Central memory CD8-positive, alpha-beta T cell (primary cell): ENCODE measurements around the gene STOML1.

Experiments used
- ATAC-seq: fragments of 150-1000 bp; cut with Tn5 transposase; replicated peaks from 2 replicates; pipeline ENCODE4 v1.10.0; 2022; ENCODE audit warnings: mild to moderate bottlenecking, moderate FRiP score, moderate number of reproducible peaks; ENCODE audit not compliant: poor library complexity, severe bottlenecking; ENCODE audit errors: extremely low read depth
- DNase-seq, 2 donors: peaks; one replicate each; pipeline ENCODE4 v3.0.0; 2021; ENCODE audit warnings: low spot score in 2 of 2
- H3K27ac Mint-ChIP-seq: one replicate; pipeline ENCODE4 v1.8.0; 2022; ENCODE audit warnings: low read depth, mild to moderate bottlenecking, moderate library complexity, mixed read lengths
- H3K27me3 Mint-ChIP-seq: one replicate; pipeline ENCODE4 v1.8.0; 2022; ENCODE audit warnings: mixed read lengths
- H3K36me3 Mint-ChIP-seq: one replicate; pipeline ENCODE4 v1.8.0; 2022; ENCODE audit warnings: mild to moderate bottlenecking, moderate library complexity, mixed read lengths; ENCODE audit not compliant: insufficient read depth
- H3K4me1 Mint-ChIP-seq: one replicate; pipeline ENCODE4 v1.8.0; 2022; ENCODE audit warnings: mixed read lengths
- H3K4me3 Mint-ChIP-seq: one replicate; pipeline ENCODE4 v1.8.0; 2022; ENCODE audit warnings: mild to moderate bottlenecking, moderate library complexity, mixed read lengths
- H3K9me3 Mint-ChIP-seq: one replicate; pipeline ENCODE4 v1.8.0; 2022; ENCODE audit warnings: mixed read lengths

The STOML1 gene

DNA sequence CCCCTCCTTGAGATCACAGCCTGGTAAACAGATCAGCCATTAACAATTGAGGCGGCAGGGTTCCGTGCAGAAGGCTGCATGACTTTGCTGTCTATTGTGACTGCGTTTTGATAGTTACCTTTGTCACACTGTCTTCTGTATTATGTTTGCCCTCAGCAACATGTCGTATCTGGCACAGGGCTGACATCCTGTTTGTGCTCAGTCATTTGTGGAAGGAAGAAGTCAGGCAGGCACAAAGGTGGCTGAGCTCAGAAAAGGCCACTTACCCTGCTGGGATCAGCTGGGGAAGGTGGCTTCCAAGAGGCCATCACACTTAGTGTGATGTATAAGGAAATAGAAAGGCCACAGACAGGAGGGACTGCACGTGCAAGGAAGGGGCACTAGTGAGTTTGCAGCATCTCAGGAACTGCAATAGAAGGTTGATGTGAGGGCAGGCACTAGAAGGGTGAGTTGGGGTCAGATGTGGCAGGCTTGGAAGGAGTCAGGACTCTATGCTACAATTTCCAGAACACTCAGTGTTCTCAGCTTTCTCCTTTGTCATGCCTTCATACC is 15.8 kb upstream of the STOML1 start:
- H3K36me3 Mint-ChIP-seq: peaks cover 31% of the 10 kb centered on the region
- DNase-seq: no peak
- H3K4me1 Mint-ChIP-seq: peaks cover 64% of the 10 kb centered on the region

GRCh38 chr15:74006774-74007639 is 14.9 kb upstream of the STOML1 start:
- Mint-ChIP-seq H3K4me1 (peaks cover 64% of the 10 kb centered on the region), H3K9me3 (no peaks in the 10 kb centered on the region), H3K27me3 (no peaks in the 10 kb centered on the region), H3K27ac (peak overlapping the region; percentile 54), H3K4me3 (peak overlapping the region; percentile 15), H3K36me3 (peaks cover 38% of the 10 kb centered on the region)
- ATAC-seq (no peak), DNase-seq (no peak)

More for the DNA sequence above, 15.8 kb upstream of the STOML1 start:
- Mint-ChIP-seq H3K4me3 (peak overlapping the region; percentile 15), H3K27me3 (no peaks in the 10 kb centered on the region), H3K27ac (peak overlapping the region; percentile 78), H3K9me3 (no peaks in the 10 kb centered on the region)
- ATAC-seq: peak; percentile 40

- Mint-ChIP-seq H3K36me3 (peaks cover 31% of the 10 kb centered on the region), H3K4me1 (peaks cover 60% of the 10 kb centered on the region), H3K27ac (no peak overlapping the region), H3K9me3 (no peaks in the 10 kb centered on the region), H3K4me3 (peak overlapping the region; percentile 98), H3K27me3 (no peaks in the 10 kb centered on the region)
- ATAC-seq (no peak), DNase-seq (no peak)
Measured at GRCh38 chr15:73997986-73998385, 5.9 kb upstream of the STOML1 start.

- peak overlapping the region; percentile 96 for H3K27ac Mint-ChIP-seq
- no peaks in the 10 kb centered on the region for H3K9me3 Mint-ChIP-seq
- H3K4me1 Mint-ChIP-seq: peaks cover 67% of the 10 kb centered on the region
- H3K27me3 Mint-ChIP-seq: no peaks in the 10 kb centered on the region
- H3K36me3 Mint-ChIP-seq: peaks cover 22% of the 10 kb centered on the region
- ATAC-seq (no peak), DNase-seq (no peak)
- peak overlapping the region; percentile 98 for H3K4me3 Mint-ChIP-seq
Measured at GRCh38 chr15:73996939-73997338, 4.8 kb upstream of the STOML1 start.

- Mint-ChIP-seq H3K4me3 (peak overlapping the region; percentile 98), H3K27ac (peak overlapping the region; percentile 96), H3K27me3 (no peaks in the 10 kb centered on the region), H3K4me1 (peaks cover 65% of the 10 kb centered on the region), H3K9me3 (no peaks in the 10 kb centered on the region), H3K36me3 (peaks cover 21% of the 10 kb centered on the region)
- DNase-seq: no peak
- no peak for ATAC-seq
Measured at GRCh38 chr15:73996267-73996666, 4.2 kb upstream of the STOML1 start.

DNA sequence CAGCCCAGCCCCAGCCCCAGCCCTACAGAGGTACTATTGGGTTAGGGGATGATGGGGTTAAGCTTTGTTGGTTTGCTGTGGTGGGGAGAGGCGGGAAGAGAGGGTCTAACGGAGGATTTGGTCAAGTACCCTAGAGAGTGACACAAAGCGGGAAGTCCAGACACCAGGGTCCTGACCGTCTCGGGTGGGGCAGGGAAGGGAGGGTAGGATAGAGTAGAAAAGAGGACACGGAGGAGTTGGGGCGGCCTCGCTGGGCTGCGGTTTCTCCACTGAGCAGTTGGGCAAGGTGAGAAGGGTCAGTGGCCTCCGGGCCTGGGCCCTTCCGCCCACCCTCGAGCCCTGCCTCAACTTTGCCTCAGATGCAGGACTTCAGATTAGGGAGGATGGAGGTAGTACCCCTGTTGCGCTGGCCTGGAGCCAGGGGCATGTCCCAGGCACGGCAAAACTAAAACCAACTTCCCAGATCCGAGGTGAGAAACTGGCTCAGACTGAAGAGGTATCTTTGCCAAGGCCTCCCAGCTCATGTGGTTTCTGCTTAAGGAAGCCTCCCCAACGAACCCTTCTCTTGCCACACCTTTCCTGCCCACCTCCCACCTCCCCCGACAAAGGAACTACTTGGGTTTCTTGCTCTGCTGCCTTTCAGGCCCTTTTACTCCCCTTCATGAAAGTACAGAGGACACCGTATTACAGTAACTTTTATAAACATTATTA is 3.0 kb upstream of the STOML1 start:
- DNase-seq (no peak), ATAC-seq (no peak)
- no peaks in the 10 kb centered on the region for H3K27me3 Mint-ChIP-seq
- H3K4me3 Mint-ChIP-seq: peak overlapping the region; percentile 98
- H3K9me3 Mint-ChIP-seq: no peaks in the 10 kb centered on the region
- H3K36me3 Mint-ChIP-seq: peaks cover 17% of the 10 kb centered on the region
- H3K4me1 Mint-ChIP-seq: peaks cover 64% of the 10 kb centered on the region
- H3K27ac Mint-ChIP-seq: peak overlapping the region; percentile 96

DNA sequence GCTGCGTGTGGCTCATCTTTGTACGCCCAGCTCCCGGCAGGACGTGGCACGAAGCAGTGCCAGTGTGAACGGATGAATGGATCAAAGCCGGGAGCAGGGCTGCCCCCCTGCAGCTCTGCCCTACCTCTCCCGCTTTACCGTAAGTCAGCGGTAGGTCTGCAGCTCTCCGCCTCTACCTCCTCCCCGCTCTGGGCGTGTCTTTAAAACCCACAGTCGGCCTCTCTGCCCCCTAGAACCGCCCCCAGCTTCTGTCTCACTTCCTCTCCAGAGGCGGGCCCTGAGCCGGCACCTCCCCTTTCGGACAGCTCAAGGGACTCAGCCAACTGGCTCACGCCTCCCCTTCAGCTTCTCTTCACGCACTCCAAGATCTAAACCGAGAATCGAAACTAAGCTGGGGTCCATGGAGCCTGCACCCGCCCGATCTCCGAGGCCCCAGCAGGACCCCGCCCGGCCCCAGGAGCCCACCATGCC is 2.4 kb upstream of the STOML1 start, which contains the start of gene PML:
Gene PML (plus strand): TSS at position 304 of the 471 bp plus-strand sequence. CDS start 97 bp downstream, at position 401.
- Mint-ChIP-seq H3K9me3 (no peaks in the 10 kb centered on the region), H3K27ac (peak within 1 kb of the TSS; percentile 96), H3K27me3 (no peaks in the 10 kb centered on the region), H3K36me3 (peaks cover 12% of the 10 kb centered on the region), H3K4me1 (peaks cover 63% of the 10 kb centered on the region), H3K4me3 (peak within 1 kb of the TSS; percentile 98)
- DNase-seq (peak; percentile 75 to 89), ATAC-seq (peak; percentile 80)

- Mint-ChIP-seq H3K4me1 (peaks cover 55% of the 10 kb centered on the region), H3K27me3 (no peaks in the 10 kb centered on the region), H3K4me3 (peak overlapping the region; percentile 98), H3K36me3 (peaks cover 7% of the 10 kb centered on the region), H3K27ac (peak overlapping the region; percentile 96), H3K9me3 (no peaks in the 10 kb centered on the region)
- ATAC-seq: no peak
- DNase-seq: no peak
Measured at GRCh38 chr15:73993211-73993994, 1.3 kb upstream of the STOML1 start.

GRCh38 chr15:73992594-73992898 is 451 bp upstream of the STOML1 start:
- no peaks in the 10 kb centered on the region for H3K27me3 Mint-ChIP-seq
- peak overlapping the region; percentile 75 for H3K27ac Mint-ChIP-seq
- no peak for DNase-seq
- ATAC-seq: no peak
- peaks cover 6% of the 10 kb centered on the region for H3K36me3 Mint-ChIP-seq
- peak overlapping the region; percentile 98 for H3K4me3 Mint-ChIP-seq
- peaks cover 51% of the 10 kb centered on the region for H3K4me1 Mint-ChIP-seq
- H3K9me3 Mint-ChIP-seq: no peaks in the 10 kb centered on the region

DNA sequence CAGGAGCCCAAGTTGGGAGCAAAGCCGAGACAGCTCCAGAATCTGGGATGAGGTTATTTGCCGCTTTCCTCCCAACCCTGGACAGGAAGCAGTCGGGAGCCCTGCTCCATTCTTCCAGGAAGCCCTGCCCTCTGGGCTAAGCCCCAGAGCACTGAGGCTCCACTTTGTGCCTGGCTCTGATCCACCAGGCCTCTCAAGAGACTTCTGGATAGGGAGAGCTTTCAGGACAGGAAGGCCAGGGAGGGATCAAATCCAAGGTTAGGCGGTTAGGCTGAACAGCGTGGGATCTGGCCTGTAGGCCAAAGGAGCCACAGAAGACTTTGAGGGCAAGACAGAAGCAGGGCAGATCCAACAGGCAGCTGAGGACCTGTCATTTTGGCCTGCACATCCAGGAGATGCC is 835 bp downstream of the STOML1 start:
- no peak for DNase-seq
- Mint-ChIP-seq H3K27ac (peak overlapping the region; percentile 19), H3K4me1 (peaks cover 42% of the 10 kb centered on the region), H3K27me3 (no peaks in the 10 kb centered on the region), H3K36me3 (peaks cover 8% of the 10 kb centered on the region), H3K4me3 (peak overlapping the region; percentile 98), H3K9me3 (no peaks in the 10 kb centered on the region)
- ATAC-seq: no peak

- peaks cover 8% of the 10 kb centered on the region for H3K36me3 Mint-ChIP-seq
- peaks cover 41% of the 10 kb centered on the region for H3K4me1 Mint-ChIP-seq
- H3K27me3 Mint-ChIP-seq: no peaks in the 10 kb centered on the region
- H3K27ac Mint-ChIP-seq: no peak overlapping the region
- H3K9me3 Mint-ChIP-seq: no peaks in the 10 kb centered on the region
- DNase-seq: no peak
- no peak for ATAC-seq
- peak overlapping the region; percentile 98 for H3K4me3 Mint-ChIP-seq
Measured at GRCh38 chr15:73990250-73991005, 1.7 kb downstream of the STOML1 start.
